ENCODE data around the gene NFIB. TPM values are rescaled to one million over a fixed set of nuclear protein-coding genes. Genes with fewer than 3 reads are reported as not detected.

Gene NFIB
- total RNA-seq, 1 experiment from 2014 or later, result 75.8 TPM

DNA sequence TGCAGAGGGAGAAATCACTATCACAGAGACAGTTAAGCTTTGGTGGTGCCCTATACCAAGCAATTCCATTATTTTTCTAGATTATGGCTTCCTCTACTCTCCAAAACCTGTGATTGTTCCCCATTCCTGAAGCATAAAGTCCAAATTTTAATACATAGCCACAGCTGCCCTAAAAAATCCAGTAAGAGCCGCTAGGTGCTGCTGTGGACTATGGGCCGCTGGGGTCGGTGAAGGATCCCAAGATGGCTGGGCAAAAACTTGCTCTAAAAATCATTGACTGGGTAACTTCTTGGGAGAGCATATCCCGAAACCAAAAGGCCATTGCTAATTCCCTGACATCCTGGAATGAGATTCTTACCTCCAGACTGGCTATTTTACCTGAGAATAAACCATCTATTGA, 245.3 kb downstream of the NFIB start:
- peaks cover 2% of the 10 kb centered on the region for H3K9me3 Mint-ChIP-seq (ENCODE audit: low read depth, unreplicated experiment)
- H3K27me3 Mint-ChIP-seq (ENCODE audit: unreplicated experiment), result no peaks in the 10 kb centered on the region
- BruUV-seq (replicated peaks), result no TSS peak
- H3K27ac Mint-ChIP-seq (ENCODE audit: unreplicated experiment), result no peak overlapping the region
- no peak overlapping the region for H3K4me3 Mint-ChIP-seq (ENCODE audit: low read depth, unreplicated experiment)
- CTCF ChIA-PET, result no interaction called here
- DNase-seq, result no peak
- TF ChIP-seq, protein P1, sequence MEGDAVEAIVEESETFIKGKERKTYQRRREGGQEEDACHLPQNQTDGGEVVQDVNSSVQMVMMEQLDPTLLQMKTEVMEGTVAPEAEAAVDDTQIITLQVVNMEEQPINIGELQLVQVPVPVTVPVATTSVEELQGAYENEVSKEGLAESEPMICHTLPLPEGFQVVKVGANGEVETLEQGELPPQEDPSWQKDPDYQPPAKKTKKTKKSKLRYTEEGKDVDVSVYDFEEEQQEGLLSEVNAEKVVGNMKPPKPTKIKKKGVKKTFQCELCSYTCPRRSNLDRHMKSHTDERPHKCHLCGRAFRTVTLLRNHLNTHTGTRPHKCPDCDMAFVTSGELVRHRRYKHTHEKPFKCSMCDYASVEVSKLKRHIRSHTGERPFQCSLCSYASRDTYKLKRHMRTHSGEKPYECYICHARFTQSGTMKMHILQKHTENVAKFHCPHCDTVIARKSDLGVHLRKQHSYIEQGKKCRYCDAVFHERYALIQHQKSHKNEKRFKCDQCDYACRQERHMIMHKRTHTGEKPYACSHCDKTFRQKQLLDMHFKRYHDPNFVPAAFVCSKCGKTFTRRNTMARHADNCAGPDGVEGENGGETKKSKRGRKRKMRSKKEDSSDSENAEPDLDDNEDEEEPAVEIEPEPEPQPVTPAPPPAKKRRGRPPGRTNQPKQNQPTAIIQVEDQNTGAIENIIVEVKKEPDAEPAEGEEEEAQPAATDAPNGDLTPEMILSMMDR (IDR thresholded peaks at IDR 0.05; ENCODE audit: unreplicated experiment), result no peak
- intact Hi-C loops (cut with micrococcal nuclease; ENCODE audit: unreplicated experiment), result no loop called here
- no peaks in the 10 kb centered on the region for H3K36me3 Mint-ChIP-seq (ENCODE audit: insufficient read depth, unreplicated experiment)
- no peaks in the 10 kb centered on the region for H3K4me1 Mint-ChIP-seq (ENCODE audit: low read depth, unreplicated experiment)

DNA sequence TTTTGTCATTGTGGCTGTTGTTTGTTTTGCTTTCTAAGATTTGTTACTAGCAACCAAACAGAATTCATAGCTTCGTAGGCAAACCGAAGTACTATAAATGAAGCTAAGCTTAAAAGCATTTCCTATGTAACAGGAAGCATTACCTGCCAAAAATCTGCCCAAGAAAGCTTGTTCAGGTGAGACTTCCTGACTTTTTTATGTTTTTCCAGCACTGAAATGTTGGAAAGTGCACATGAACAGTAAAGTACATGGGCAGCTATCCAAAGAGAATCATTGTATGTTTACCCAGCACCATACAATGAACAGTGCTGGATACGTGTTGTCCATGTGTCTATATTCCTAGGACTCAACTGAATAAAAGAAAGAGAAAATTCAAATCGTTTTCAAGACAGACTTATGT, 247.1 kb downstream of the NFIB start:
- Mint-ChIP-seq H3K36me3 (ENCODE audit: insufficient read depth, unreplicated experiment) (no peaks in the 10 kb centered on the region), H3K9me3 (ENCODE audit: low read depth, unreplicated experiment) (peaks cover 2% of the 10 kb centered on the region), H3K4me3 (ENCODE audit: low read depth, unreplicated experiment) (no peak overlapping the region), H3K27ac (ENCODE audit: unreplicated experiment) (no peak overlapping the region), H3K27me3 (ENCODE audit: unreplicated experiment) (no peaks in the 10 kb centered on the region), H3K4me1 (ENCODE audit: low read depth, unreplicated experiment) (no peaks in the 10 kb centered on the region)
- TF ChIP-seq, protein P1 (IDR thresholded peaks at IDR 0.05; ENCODE audit: unreplicated experiment), result no peak
- no TSS peak for BruUV-seq (replicated peaks)
- intact Hi-C loops (cut with micrococcal nuclease; ENCODE audit: unreplicated experiment), result no loop called here
- no peak for DNase-seq
- CTCF ChIA-PET, result no interaction called here

DNA sequence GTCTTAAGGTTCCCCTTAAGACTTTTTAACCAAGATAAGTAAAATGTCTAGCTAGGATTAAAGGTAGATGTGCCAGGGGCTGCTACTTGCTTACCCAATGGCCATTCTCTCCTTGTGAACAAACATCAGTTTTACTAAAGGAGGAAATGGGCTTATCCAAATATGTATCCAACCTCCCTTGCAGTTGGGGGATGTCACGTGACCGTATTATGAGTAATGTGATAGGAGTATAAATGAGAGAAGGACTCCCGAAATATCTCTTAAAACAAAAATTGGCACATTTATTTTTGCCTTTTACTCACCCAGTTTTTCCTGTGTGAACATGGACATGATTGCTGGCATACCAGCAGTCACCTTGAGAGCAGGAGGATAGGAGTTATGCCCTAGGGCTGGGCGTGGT, 247.9 kb downstream of the NFIB start:
- H3K4me3 Mint-ChIP-seq (ENCODE audit: low read depth, unreplicated experiment), result no peak overlapping the region
- intact Hi-C loops (cut with micrococcal nuclease; ENCODE audit: unreplicated experiment), result no loop called here
- TF ChIP-seq, protein P1 (IDR thresholded peaks at IDR 0.05; ENCODE audit: unreplicated experiment), result no peak
- no TSS peak for BruUV-seq (replicated peaks)
- no peak overlapping the region for H3K27ac Mint-ChIP-seq (ENCODE audit: unreplicated experiment)
- H3K4me1 Mint-ChIP-seq (ENCODE audit: low read depth, unreplicated experiment), result no peaks in the 10 kb centered on the region
- CTCF ChIA-PET, result no interaction called here
- H3K36me3 Mint-ChIP-seq (ENCODE audit: insufficient read depth, unreplicated experiment), result no peaks in the 10 kb centered on the region
- peaks cover 2% of the 10 kb centered on the region for H3K9me3 Mint-ChIP-seq (ENCODE audit: low read depth, unreplicated experiment)
- H3K27me3 Mint-ChIP-seq (ENCODE audit: unreplicated experiment), result no peaks in the 10 kb centered on the region
- no peak for DNase-seq

DNA sequence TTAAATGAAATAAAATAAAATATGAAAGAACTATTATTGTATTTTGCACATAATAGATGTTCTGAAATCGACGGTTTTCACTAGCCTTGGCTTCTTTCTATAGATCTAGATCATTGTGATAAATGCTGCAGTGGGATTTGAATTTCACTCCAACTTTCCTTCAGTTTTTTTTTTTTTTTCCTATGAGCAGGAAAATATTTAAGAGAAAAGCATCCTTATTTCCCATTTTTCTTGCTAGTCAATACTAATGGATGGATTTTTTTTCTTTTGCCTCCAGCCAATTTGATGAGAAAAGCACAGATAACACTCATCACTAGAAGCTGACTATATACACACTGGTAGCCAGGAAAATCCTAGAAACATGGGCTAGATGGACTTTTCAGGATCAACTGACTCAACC, 249.0 kb downstream of the NFIB start:
- H3K4me1 Mint-ChIP-seq (ENCODE audit: low read depth, unreplicated experiment), result no peaks in the 10 kb centered on the region
- no TSS peak for BruUV-seq (replicated peaks)
- CTCF ChIA-PET, result no interaction called here

More for the DNA sequence above, 249.0 kb downstream of the NFIB start:
- DNase-seq, result no peak
- intact Hi-C loops (cut with micrococcal nuclease; ENCODE audit: unreplicated experiment), result no loop called here
- H3K4me3 Mint-ChIP-seq (ENCODE audit: low read depth, unreplicated experiment), result no peak overlapping the region
- no peaks in the 10 kb centered on the region for H3K27me3 Mint-ChIP-seq (ENCODE audit: unreplicated experiment)
- no peak overlapping the region for H3K27ac Mint-ChIP-seq (ENCODE audit: unreplicated experiment)
- H3K9me3 Mint-ChIP-seq (ENCODE audit: low read depth, unreplicated experiment), result peaks cover 2% of the 10 kb centered on the region
- no peaks in the 10 kb centered on the region for H3K36me3 Mint-ChIP-seq (ENCODE audit: insufficient read depth, unreplicated experiment)
- TF ChIP-seq, protein P1 (IDR thresholded peaks at IDR 0.05; ENCODE audit: unreplicated experiment), result no peak

Data from Calu3 (cell line).